Right ventricle myocardium inferior (tissue), 1 donor: ENCODE data around the gene SLC35B4. TPM values are rescaled to one million over a fixed set of nuclear protein-coding genes. Genes with fewer than 3 reads are reported as not detected.

Experiments used
- ATAC-seq: fragments of 200-7000 bp; cut with Tn5 transposase; one replicate; pipeline ENCODE4 v1.9.1; 2020; ENCODE audit warnings: mild to moderate bottlenecking, moderate library complexity
- DNase-seq: peaks from one replicate; pipeline ENCODE4 v3.0.0; 2021; ENCODE audit errors: missing footprints
- intact Hi-C: fragments of 100-400 bp; cut with DNase I; formaldehyde crosslinking; loops from one replicate; pipeline ENCODE4 v1.11.0; 2022
- long read RNA-seq: library from polyadenylated mRNA; unstranded; transcript quantifications from one replicate; pipeline ENCODE4 v2.0.0, GENCODE V29; 2021
- total RNA-seq: library from RNA; stranded (reverse); fragmentation: NEBNext Ultra II Directional; extraction: Animal tissue kit (Norgen Biotek cat#: 25700); gene quantifications from one replicate; pipeline ENCODE4 v1.2.1, GENCODE V29; 2021
- donor health status: DM: no; HTN: yes; CAD: no; lungs with severe emphysema.

SLC35B4 gene, protein sequence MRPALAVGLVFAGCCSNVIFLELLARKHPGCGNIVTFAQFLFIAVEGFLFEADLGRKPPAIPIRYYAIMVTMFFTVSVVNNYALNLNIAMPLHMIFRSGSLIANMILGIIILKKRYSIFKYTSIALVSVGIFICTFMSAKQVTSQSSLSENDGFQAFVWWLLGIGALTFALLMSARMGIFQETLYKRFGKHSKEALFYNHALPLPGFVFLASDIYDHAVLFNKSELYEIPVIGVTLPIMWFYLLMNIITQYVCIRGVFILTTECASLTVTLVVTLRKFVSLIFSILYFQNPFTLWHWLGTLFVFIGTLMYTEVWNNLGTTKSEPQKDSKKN
- 5.6 TPM for total RNA-seq
- long read RNA-seq, full-length matches to known transcripts: 2 of 2 reads
- long read RNA-seq, partial matches to known transcripts: 0 of 2 reads
- long read RNA-seq, other reads (novel, unspliced or antisense): 0 of 2 reads

DNA sequence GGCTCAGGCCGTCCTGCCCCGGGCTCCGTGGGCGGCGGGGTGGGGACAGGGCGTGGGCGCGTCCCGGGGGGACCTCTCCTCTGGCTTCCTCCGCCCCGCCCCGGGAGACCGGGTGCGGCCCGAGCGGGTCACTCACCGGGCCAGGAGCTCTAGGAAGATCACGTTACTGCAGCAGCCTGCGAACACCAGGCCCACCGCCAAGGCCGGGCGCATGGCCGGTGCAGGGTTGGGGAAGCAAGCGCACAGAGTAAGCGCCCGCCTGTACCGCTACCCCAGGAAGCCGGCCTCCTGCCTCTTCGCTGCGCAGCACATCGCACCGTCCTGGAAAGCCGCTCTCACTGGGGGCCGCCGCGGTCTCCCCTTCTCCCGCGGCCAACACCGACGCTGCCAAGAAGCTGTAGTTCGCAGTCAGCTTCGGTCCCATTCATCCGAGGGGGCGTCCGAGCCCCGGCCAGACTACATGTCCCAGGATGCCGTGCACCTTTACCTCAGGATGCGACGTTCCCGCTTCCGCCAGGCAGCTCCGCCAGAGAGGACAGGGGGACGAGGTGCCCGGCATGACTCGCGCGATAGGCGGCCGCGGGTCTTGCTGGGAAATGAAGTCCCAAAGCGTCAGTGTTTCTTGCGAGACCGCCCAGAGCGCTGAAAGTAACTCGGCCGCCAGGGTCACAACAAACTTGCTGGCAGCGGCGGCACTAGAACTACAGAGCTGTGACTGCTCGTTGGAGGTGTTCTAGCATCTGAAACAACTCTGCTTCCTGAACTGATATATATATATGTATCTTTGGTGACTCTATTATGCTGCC lies at the start of gene SLC35B4:
SLC35B4 (minus strand) TSS at position 392 of the 806 bp plus-strand sequence; CDS start at position 213, 179 bp downstream.
- ATAC-seq (peak; percentile 100), DNase-seq (peak; percentile 98)
- intact Hi-C loops: loop anchor here (1.0 kb wide), 1 partner anchor 39 kb away; no protein-coding TSS in a partner anchor

DNA sequence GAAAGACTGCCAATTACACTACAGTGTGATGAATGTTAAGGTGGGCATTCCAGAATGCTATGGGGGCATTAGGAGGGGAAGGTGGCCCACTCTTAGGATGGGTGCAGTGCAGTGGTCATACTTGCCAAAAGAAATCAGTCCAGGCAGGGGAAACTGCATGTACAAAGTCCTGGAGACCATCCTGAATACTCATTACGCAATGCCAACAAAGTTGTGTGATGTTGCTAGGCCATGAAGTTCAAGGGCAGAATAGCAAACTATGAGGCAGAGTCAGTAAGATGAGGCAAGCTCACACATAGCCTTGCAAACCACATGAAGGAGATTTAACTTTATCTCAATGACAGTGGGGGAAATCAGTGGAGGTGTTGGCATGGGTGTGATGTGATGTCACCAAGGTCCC lies 49.8 kb upstream of the SLC35B4 start:
- ATAC-seq (no peak), DNase-seq (no peak)
- intact Hi-C loops: no loop called here

DNA sequence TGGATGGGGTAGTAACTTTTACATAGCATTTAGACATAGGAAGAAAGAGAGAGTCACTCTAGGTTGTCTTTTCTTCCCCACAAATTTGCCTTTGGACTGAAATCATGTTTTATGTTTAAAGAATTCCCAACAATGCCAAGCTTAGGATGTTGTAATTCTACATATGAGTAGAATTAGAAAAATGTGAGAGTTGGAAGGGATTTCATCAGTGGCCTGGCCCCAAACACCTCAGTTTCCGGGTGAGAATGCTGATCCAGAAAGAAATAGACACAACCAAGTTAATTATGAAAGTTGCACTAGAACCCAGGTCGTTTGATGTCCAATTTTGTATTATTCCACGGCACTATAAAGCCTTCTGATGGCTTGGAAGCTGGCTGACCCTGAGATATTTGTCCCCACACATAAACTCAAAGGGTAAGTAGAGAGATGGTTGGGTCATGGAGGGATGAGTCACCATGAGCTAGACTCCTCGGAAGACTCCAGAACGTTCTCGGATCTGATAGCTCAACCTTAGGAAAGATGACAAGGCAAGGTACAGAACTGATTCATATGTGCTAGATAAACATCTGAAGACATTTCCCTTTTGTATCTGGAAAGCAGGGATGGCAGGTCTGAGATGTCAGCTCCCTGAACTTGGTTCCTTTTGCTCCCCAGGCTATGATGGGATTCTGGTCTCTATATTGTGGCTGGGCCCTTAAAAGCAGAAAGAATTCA lies 48.8 kb upstream of the SLC35B4 start:
- ATAC-seq: no peak
- no peak for DNase-seq
- intact Hi-C loops: no loop called here

DNA sequence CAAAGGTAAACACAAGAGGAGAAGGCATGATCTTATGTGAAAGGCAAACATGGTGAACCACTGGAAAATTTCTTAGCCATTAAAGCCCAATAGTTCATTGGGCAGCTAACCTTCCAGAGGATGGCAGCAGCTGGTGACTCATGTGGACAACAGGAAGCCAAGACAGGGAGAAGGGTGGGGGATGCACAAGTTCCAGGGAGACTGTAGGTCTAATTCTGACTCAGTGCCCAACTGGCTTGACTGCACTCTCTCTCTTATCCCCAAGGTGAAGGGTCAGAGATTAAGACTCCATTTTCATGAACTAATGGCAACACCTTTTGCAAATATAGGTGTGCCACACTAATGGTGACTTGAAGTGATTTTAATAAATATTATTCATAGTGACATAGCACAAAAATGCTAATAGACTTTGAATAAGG lies 47.9 kb upstream of the SLC35B4 start:
- no peak for ATAC-seq
- intact Hi-C loops: no loop called here
- no peak for DNase-seq

DNA sequence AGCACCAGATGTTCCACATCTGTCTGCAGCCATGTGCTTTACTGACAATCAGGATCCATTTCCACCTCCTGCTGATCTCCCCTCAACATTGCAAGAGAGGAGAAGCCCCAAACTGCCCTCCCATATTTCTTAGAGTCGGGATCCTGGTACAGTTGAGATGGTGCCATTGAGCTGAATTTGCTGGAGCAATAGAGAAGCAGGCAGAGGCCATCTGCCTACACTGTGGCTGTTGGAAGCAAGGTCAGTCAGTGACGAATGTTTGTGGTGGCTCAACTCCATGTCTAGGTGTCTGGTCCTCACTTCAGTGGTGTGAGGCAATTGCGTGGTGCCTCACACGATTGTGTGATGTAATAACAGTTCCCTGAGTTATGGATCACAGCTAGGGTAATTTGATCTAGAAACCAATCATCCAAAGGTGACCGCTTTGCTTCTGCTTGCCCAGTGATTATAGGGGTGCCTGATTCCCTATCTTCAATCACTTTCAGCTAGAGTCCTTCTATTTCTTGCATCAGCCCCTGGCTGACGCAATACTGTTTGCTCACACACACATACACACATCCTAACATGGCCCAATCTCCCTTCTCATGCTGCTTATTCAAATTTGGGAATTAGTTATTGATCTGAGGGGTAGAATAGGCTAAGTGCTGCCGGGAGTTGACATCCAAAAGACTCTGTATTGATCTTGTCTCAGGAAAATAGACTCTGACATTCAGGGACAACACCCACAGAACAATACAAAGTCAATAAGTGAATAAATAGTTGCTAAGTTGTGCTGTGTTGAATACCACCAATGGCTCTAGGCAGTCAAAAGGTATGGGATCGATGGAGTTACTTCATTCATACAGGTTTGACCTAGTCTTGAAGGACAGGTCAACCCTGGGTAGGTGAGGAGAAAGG lies 46.1 kb upstream of the SLC35B4 start:
- DNase-seq (no peak), ATAC-seq (no peak)
- intact Hi-C loops: no loop called here

DNA sequence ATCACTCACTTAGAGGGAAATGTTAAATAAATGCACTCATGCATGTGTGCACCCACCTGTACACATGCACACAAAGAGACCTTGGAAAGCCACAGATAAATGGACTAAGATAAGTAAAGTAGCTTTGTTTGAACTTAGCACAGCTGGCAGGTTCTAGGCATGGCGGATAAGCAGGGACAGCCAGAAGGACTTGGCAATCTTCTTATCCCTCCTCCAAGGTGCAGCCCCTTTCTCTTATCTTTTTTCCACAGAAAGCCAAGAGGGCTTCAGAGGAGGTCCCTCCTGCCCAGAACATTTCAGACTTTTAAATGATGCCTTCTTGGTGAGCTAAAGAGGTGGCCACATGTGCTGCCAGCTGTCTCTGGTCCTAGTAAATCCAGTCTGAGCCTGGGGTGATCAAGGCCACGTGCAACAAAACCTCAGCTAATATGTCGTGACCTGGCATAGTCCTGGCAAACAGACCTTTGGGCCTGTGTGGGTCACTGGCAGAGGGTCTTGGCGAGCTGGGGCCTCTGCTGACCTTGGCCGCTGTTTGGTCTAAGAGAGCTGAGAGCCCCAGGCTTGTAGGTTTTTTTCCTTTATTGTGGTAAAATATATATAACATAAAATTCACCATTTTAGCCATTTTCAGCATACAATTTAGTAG lies 43.2 kb upstream of the SLC35B4 start:
- intact Hi-C loops: no loop called here
- DNase-seq (no peak), ATAC-seq (no peak)

DNA sequence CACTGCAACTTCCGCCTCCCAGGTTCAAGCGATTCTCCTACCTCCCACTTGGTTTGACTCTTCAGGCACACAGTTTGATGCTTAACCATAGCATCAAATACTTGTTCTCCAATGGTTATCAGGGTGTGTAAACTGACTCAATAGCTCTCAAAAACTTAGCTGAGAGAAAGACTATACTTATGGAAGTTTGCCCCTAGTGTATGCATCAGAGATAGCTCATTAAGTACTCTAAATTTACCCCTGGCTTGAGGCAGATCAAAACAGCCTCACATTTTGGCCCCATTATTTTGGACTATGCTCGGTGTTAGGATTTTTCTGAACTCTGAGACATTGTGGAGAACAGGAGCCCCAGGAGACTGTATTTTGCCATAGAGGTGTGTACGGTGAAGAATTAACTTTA lies 40.8 kb upstream of the SLC35B4 start:
- ATAC-seq (no peak), DNase-seq (no peak)
- intact Hi-C loops: no loop called here

DNA sequence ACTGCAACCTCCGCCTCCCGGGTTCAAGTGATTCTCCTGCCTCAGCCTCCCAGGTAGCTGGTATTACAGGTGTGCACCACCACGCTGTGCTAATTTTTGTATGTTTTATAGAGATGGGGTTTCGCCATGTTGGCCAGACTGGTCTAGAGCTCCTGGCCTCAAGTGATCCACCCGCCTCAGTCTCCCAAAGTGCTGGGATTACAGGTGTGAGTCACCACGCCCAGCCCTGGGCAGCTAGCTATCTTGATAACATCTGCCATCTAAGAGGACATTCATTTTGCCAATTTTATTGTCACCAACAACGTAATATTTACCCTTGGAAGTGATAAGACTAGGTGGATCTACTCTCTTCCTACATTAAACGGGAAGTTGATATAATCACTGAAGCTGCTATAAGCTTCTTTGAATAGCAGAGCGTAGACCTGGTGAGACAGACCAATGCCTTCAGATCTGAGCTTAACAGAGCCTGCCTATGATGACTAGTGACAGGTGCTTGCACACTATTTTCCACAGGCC lies 39.7 kb upstream of the SLC35B4 start:
- no peak for DNase-seq
- intact Hi-C loops: no loop called here
- no peak for ATAC-seq

DNA sequence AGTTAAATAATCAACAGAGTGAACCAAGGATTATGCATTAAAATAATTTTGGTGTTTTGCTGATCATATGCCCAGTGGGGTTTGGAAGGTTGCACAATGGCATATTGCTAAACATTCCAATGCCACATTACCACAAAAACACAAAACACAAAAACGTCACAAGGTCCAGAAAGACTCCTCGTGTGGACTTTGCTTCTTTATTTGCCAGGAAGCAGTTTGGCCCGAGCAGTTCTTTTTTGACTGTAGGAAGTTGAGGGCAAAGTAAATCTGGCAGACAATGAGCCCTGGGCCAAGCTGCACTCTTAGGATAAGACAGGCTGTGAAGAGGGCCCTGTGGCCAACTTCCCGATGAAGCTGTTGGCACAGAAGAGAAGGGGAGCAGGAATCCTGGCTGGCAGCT lies 39.2 kb upstream of the SLC35B4 start:
- DNase-seq (no peak), ATAC-seq (peak; percentile 77)
- intact Hi-C loops: loop anchor here (1.0 kb wide), 1 partner anchor 39 kb away; no protein-coding TSS in a partner anchor

DNA sequence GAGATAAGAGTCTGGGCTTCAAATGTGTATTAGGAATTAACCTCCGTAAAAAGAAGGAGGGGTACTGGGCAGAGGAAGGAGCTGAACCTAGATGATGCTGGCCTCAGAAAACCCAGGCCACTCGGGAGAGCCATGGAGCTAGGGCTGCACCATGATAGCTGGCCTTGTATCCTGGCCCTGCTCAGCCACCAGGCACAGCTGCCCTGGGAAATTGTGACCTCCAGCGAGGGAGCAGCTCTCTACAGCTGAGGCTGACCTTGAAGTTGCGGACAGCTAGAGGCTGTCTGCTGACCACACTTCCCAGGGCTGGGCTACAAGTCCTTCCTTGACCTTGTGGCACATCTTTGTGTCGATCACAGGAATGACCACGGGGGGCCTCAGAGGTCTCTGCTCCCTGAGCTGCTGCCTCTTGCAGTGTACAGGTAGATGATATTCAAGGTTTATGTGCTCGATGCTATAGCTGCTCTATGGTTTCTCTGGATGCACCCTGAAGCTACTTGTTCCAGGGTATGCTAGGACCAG lies 38.3 kb upstream of the SLC35B4 start:
- DNase-seq (no peak), ATAC-seq (no peak)
- intact Hi-C loops: loop anchor here (1.0 kb wide), 1 partner anchor 38 kb away; no protein-coding TSS in a partner anchor

DNA sequence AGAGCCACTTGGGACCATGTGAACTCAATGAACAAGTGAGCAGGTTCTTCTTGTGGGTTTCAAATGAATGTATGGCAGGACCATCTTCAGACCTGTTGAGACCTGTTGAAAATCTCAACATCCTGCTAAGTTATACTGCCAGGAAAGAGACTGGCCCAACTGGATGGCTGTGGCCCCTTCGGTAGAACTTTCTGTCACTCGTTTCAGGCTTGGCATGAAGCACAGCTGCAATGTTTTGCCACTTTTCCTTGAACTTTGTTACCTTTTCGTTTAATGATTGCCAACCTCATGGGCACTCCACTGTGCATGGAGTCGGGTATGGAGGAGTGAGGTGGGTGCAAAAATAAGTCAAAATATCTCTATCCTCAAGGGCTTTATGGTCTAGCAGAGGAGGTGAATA lies 36.7 kb upstream of the SLC35B4 start:
- ATAC-seq (no peak), DNase-seq (no peak)
- intact Hi-C loops: no loop called here

DNA sequence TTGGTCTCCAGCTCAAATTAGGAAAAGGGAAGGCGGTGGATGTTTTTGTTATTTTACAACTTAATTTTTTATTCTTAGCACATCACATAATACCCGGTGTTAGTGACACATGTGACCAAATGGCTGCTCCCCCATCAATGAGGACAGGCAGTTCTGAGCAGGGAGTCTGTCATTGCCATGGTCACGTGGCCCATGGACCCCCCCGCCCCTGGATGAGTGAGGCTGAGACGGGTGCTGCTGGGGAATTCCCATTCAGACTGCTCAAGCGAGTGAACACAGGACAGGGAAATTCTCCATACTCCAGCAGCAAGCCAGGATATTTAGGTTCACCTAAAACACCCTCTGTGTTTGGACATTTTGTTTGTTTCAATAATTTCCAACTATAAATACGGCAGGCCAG lies 34.7 kb upstream of the SLC35B4 start:
- intact Hi-C loops: no loop called here
- DNase-seq (no peak), ATAC-seq (no peak)

DNA sequence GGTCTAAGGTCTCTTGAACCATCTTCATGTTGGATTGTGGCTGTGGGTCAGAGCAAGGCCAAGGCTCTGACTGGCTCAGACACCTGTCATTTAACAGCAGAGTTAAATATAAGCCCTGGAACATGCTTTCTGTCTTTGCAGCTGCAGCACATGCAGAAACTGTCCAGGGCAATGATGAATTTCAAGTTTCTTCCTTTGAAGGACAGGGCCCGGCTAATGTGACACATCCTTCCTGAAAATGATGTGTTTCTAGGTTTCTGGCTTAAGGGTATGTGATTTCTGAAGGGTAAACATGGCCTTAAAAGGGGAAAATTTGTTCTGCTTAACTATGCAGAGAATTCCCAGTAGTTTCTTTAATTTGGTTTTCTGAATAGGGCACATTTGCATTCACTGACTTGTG lies 34.0 kb upstream of the SLC35B4 start:
- intact Hi-C loops: no loop called here
- DNase-seq: no peak
- no peak for ATAC-seq

DNA sequence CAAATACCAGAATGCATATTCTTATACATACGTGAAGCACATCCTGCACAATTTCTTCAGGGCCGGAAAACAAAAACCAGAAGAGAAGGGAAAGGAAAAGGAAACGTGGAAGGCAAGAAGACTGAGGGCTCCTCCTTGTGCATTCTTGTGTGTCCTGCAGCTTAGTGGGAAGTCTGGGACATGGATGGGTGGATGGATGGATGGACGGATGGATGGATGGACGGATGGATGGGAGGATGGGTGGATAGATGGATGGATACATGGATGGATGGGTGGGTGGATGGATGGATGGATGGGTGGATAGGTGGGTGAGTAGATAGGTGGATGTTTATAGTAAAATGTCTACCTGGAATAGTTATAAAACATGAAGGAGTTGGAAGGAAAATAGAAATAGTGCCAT lies 30.8 kb upstream of the SLC35B4 start:
- DNase-seq (no peak), ATAC-seq (no peak)
- intact Hi-C loops: no loop called here

DNA sequence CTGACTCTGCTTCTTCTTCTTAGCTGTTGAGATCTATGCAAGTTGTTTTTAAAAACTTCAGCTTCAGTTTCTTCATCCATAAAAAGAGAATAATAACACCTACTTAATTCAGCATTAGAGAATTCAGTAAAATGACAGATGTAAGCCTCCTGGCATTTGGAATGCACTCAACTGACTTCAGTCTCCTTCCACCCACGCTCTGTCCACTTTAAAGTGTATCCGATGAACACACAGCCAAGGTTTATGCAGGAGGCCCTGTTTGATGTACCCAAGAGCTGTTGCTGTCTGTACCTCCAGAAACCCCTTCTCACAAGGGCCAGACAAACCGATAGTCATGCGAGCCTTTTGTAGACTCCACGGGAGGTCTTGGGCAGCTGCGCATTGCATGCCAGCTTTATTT lies 27.1 kb upstream of the SLC35B4 start:
- intact Hi-C loops: no loop called here
- DNase-seq: no peak
- no peak for ATAC-seq

DNA sequence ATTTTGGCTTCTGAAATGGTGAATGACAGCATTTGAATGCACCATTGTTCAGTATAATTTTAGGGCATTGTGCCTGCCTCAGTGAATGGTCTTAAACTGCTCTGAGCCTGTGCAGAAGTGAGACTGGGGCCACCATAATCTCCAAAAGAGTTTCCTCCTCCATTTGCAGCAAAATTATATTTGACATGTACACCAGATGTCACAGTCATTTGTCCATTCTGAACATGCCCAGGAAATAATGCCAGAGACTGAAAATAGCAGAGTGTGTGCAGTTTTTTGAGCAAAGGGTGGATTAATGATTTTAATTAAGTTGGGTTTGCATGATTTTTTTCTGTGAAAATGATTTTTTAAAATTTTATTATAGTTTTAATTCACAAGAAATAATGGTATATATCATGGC lies 26.4 kb upstream of the SLC35B4 start:
- ATAC-seq: no peak

DNA sequence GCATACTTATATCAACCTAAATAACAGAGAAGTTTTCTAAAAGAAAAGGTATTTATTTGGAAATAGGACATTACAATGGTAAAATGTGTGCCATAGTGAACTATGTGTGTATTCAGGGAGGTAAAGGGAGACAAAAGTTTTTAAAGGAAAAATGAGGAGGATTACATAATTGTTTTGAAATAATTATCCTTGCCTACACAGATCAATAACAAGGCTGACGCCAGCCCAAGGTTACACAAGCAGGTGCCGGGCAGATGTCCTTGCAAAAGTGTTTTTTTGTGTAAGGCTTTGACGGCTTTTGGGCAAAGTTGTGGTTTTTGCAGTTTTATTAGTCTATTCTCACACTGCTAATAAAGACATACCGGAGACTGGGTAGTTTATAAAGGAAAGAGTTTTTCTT lies 22.7 kb upstream of the SLC35B4 start:
- ATAC-seq: no peak

More for the DNA sequence above, 26.4 kb upstream of the SLC35B4 start:
- intact Hi-C loops: no loop called here
- no peak for DNase-seq

More for the DNA sequence above, 22.7 kb upstream of the SLC35B4 start:
- DNase-seq: no peak
- intact Hi-C loops: no loop called here
